ENCODE measurements around the gene LY6G5C.

DNA sequence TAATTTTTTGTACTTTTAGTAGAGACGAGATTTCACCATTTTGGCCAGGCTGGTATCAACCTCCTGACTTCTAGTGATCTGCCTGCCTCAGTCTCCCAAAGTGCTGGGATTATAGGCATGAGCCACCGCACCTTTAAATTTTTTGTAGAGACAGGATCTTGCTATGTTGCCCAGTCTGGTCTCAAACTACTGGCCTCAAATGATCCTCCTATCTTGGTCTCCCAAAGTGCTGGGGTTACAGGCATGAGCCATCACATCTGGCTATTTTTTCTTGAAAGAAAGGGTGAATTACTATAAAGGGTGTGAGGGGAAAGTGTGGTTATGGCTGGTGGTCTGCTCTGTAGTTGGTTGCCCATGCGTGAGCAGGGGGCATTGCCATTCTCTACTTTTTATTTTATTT is 27.4 kb upstream of the LY6G5C start:
- TF ChIP-seq JUN (IDR thresholded peaks at IDR 0.05; ENCODE audit: borderline replicate concordance, insufficient read depth, insufficient read length, low read depth) (no peak), EZH2 (IDR thresholded peaks at IDR 0.05; ENCODE audit: borderline replicate concordance, low read depth, low read length, severe bottlenecking) (no peak)
- TF ChIP-seq, protein P1, sequence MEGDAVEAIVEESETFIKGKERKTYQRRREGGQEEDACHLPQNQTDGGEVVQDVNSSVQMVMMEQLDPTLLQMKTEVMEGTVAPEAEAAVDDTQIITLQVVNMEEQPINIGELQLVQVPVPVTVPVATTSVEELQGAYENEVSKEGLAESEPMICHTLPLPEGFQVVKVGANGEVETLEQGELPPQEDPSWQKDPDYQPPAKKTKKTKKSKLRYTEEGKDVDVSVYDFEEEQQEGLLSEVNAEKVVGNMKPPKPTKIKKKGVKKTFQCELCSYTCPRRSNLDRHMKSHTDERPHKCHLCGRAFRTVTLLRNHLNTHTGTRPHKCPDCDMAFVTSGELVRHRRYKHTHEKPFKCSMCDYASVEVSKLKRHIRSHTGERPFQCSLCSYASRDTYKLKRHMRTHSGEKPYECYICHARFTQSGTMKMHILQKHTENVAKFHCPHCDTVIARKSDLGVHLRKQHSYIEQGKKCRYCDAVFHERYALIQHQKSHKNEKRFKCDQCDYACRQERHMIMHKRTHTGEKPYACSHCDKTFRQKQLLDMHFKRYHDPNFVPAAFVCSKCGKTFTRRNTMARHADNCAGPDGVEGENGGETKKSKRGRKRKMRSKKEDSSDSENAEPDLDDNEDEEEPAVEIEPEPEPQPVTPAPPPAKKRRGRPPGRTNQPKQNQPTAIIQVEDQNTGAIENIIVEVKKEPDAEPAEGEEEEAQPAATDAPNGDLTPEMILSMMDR (IDR thresholded peaks at IDR 0.05; ENCODE audit: extremely low read depth in 1 of 2, insufficient read depth in 1 of 2, low read depth in 1 of 2, low read length in 2 of 2) = no peak

Measured in endothelial cell of umbilical vein (primary cell).